H1 (cell line): ENCODE results near the gene XPO1.

ENCODE experiments used
- EGR1 ChIP-seq: IDR thresholded peaks from 2 replicates; pipeline ENCODE4 v1.6.1; 2011; ENCODE audit warnings: low read depth, low read length, borderline replicate concordance
- EP300 ChIP-seq, 2 experiments: IDR thresholded peaks; 1 replicate in 1 of 2; 2 replicates in 1 of 2; pipeline ENCODE4 v1.6.1; 2011 to 2012; ENCODE audit warnings: low read depth in 2 of 2, low read length in 2 of 2, mild to moderate bottlenecking in 2 of 2, borderline replicate concordance in 1 of 2, inconsistent platforms in 1 of 2, moderate library complexity in 1 of 2
- MAFK ChIP-seq: IDR thresholded peaks from 2 replicates; pipeline ENCODE4 v1.6.1; 2012; ENCODE audit warnings: low read depth, mild to moderate bottlenecking, improper control_type of control experiment, low read length
- POLR2A ChIP-seq, 2 experiments: IDR thresholded peaks; 1 replicate in 1 of 2; 2 replicates in 1 of 2; pipeline ENCODE4 v1.6.1; 2011; ENCODE audit warnings: low read depth in 2 of 2, low read length in 2 of 2, mild to moderate bottlenecking in 2 of 2; ENCODE audit errors: control extremely low read depth in 1 of 2
- RAD21 ChIP-seq, 2 experiments: IDR thresholded peaks in 1 of 2; conservative IDR thresholded peaks in 1 of 2; 2 replicates each; pipeline ENCODE4 v1.6.1; 2011; ENCODE audit warnings: low read depth in 2 of 2, low read length in 2 of 2, improper control_type of control experiment in 1 of 2, inconsistent platforms in 1 of 2, mild to moderate bottlenecking in 1 of 2, moderate library complexity in 1 of 2
- SP1 ChIP-seq: IDR thresholded peaks from 2 replicates; pipeline ENCODE4 v1.6.1; 2011; ENCODE audit warnings: low read depth, low read length
- TCF12 ChIP-seq: IDR thresholded peaks from 2 replicates; pipeline ENCODE4 v1.6.1; 2011; ENCODE audit warnings: low read depth, mild to moderate bottlenecking, low read length
- YY1 ChIP-seq: IDR thresholded peaks from 2 replicates; pipeline ENCODE4 v1.6.1; 2011; ENCODE audit warnings: low read depth, mild to moderate bottlenecking, low read length
- TF ChIP-seq, protein P1 (sequence below), 3 experiments: IDR thresholded peaks; 1 replicate in 2 of 3; 2 replicates in 1 of 3; pipeline versions ENCODE4 v1.5.1 to v1.6.1; 2011; ENCODE audit warnings: low read length in 3 of 3, mild to moderate bottlenecking in 3 of 3, inconsistent platforms in 2 of 3, low read depth in 1 of 3, moderate library complexity in 1 of 3; ENCODE audit not compliant: insufficient read depth in 1 of 3; ENCODE audit errors: control extremely low read depth in 1 of 3

DNA sequence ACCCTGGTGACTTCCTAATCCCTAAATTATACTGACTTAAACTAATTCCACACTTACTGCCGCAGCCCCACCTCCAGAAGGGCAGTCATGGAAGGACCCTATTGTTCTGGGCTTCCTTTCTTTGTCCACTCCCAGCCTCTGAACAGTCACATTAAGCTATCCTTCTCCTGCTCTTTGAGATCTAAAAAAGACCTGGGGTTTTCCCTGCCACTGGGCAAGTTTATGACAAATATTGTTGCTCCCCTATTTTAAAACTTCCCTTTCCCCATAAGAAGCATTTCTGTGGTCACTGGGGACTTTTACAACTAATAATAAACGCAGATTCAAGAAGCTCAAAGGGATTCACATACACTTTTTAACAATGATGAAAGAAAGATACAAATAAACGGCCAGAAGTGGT, 47.2 kb upstream of the XPO1 start:
- TF ChIP-seq YY1 (no peak), EP300 (IDR thresholded peaks at IDR 0.05; ENCODE audit: borderline replicate concordance in 1 of 2, low read depth in 2 of 2, low read length in 2 of 2) (no peak), MAFK (no peak), TCF12 (no peak), SP1 (no peak), POLR2A (IDR thresholded peaks at IDR 0.05; ENCODE audit: control extremely low read depth in 1 of 2, low read depth in 2 of 2, low read length in 2 of 2) (no peak), EGR1 (no peak), RAD21 (IDR thresholded peaks at IDR 0.05 in 1 of 2, conservative IDR thresholded peaks at IDR 0.05 in 1 of 2; ENCODE audit: low read depth in 2 of 2, low read length in 2 of 2) (no peak)
- TF ChIP-seq, protein P1, sequence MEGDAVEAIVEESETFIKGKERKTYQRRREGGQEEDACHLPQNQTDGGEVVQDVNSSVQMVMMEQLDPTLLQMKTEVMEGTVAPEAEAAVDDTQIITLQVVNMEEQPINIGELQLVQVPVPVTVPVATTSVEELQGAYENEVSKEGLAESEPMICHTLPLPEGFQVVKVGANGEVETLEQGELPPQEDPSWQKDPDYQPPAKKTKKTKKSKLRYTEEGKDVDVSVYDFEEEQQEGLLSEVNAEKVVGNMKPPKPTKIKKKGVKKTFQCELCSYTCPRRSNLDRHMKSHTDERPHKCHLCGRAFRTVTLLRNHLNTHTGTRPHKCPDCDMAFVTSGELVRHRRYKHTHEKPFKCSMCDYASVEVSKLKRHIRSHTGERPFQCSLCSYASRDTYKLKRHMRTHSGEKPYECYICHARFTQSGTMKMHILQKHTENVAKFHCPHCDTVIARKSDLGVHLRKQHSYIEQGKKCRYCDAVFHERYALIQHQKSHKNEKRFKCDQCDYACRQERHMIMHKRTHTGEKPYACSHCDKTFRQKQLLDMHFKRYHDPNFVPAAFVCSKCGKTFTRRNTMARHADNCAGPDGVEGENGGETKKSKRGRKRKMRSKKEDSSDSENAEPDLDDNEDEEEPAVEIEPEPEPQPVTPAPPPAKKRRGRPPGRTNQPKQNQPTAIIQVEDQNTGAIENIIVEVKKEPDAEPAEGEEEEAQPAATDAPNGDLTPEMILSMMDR (IDR thresholded peaks at IDR 0.05; ENCODE audit: control extremely low read depth in 1 of 3, insufficient read depth in 1 of 3, low read depth in 1 of 3, low read length in 3 of 3): no peak
